Upper lobe of right lung (tissue), 1 donor: Measurements from ENCODE around the gene SLC16A3. TPM values are rescaled to one million over a fixed set of nuclear protein-coding genes. Genes with fewer than 3 reads are reported as not detected.

Source experiments
- ATAC-seq: fragments of 200-7000 bp; cut with Tn5 transposase; one replicate; pipeline ENCODE4 v1.9.1; 2020; ENCODE audit warnings: mild to moderate bottlenecking, moderate library complexity
- DNase-seq: peaks from one replicate; pipeline ENCODE4 v3.0.0-alpha.2; 2020
- H3K27ac ChIP-seq: fragments of 200-600 bp; one replicate; pipeline ENCODE4 v1.8.0; 2022
- H3K27me3 ChIP-seq: fragments of 200-600 bp; one replicate; pipeline ENCODE4 v1.8.0; 2022; ENCODE audit warnings: mild to moderate bottlenecking
- H3K36me3 ChIP-seq: fragments of 200-600 bp; one replicate; pipeline ENCODE4 v1.8.0; 2022
- H3K4me1 ChIP-seq: fragments of 200-600 bp; one replicate; pipeline ENCODE4 v1.8.0; 2022
- H3K4me3 ChIP-seq: fragments of 200-600 bp; one replicate; pipeline ENCODE4 v1.8.0; 2022; ENCODE audit warnings: mild to moderate bottlenecking
- H3K9me3 ChIP-seq: fragments of 200-600 bp; one replicate; pipeline ENCODE4 v1.8.0; 2022
- intact Hi-C: fragments of 100-400 bp; cut with DNase I; formaldehyde crosslinking; loops from one replicate; pipeline ENCODE4 v1.11.0; 2022
- total RNA-seq: library from RNA; stranded (reverse); fragmentation: NEBNext Ultra II Directional; extraction: Animal tissue kit (Norgen Biotek cat#: 25700); gene quantifications from one replicate; pipeline ENCODE4 v1.2.1, GENCODE V29; 2021
- TF ChIP-seq, protein P1 (sequence below): fragments of 200-600 bp; IDR thresholded peaks from one replicate; pipeline ENCODE4 v1.8.0; 2022; ENCODE audit warnings: antibody characterized with exemption
- donor health status: DM: no; HTN: yes; CAD: no; lungs with severe emphysema.

Gene SLC16A3
- total RNA-seq, 1 donor from 2014 or later = 77.5 TPM

DNA sequence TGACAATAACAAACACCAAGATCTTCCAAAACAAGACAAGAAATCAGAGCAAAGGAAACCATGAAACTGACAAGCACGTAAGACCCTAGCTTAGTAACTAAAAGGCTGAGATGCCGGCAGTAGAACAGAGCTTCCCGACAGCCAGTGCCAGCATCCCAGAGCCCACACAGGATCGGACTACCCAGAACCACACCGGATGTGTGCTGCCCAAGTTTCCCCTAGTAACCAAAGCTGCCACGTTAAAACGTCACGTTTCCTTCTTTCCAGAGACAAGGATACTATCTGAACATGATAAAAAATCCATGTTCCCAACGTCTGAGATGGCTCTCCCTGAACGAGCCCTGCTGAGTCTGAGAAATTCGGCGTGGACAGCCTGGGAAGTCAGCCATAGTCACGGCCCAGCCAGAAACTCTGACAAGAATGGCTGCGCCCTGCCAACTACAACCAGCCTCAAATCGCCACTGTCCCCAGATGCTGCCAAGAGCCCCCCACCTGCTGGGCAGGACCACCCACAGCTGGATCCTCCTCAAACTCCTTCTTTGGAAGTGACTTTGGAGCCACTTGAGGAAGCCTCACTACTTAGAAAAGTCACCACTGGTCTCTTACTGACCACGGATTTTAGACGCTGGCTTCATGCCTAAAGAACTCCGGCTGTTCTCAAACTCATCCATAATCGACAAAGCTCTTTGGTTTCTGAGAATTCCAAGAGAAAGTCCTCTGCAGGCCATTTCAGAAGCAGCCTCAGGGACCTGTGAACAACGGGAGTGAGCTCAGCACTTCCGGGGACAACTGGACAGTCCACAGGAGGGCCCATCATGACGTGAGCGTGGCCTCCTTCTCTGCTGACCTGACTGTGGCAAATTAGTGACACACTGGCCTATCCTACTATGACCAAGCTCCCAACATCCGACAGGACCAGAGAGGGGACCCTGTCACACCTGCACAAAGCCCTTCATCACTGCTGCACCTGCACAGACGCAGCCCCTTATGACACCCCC, 32.9 kb upstream of the SLC16A3 start:
- H3K27me3 ChIP-seq = no peaks in the 10 kb centered on the region
- H3K4me1 ChIP-seq = no peaks in the 10 kb centered on the region
- intact Hi-C loops = no loop called here
- H3K27ac ChIP-seq = peak overlapping the region; percentile 36
- H3K4me3 ChIP-seq = no peak overlapping the region
- DNase-seq = no peak
- H3K9me3 ChIP-seq = no peaks in the 10 kb centered on the region
- no peak for ATAC-seq
- peaks cover 32% of the 10 kb centered on the region for H3K36me3 ChIP-seq
- TF ChIP-seq, protein P1, sequence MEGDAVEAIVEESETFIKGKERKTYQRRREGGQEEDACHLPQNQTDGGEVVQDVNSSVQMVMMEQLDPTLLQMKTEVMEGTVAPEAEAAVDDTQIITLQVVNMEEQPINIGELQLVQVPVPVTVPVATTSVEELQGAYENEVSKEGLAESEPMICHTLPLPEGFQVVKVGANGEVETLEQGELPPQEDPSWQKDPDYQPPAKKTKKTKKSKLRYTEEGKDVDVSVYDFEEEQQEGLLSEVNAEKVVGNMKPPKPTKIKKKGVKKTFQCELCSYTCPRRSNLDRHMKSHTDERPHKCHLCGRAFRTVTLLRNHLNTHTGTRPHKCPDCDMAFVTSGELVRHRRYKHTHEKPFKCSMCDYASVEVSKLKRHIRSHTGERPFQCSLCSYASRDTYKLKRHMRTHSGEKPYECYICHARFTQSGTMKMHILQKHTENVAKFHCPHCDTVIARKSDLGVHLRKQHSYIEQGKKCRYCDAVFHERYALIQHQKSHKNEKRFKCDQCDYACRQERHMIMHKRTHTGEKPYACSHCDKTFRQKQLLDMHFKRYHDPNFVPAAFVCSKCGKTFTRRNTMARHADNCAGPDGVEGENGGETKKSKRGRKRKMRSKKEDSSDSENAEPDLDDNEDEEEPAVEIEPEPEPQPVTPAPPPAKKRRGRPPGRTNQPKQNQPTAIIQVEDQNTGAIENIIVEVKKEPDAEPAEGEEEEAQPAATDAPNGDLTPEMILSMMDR = no peak

DNA sequence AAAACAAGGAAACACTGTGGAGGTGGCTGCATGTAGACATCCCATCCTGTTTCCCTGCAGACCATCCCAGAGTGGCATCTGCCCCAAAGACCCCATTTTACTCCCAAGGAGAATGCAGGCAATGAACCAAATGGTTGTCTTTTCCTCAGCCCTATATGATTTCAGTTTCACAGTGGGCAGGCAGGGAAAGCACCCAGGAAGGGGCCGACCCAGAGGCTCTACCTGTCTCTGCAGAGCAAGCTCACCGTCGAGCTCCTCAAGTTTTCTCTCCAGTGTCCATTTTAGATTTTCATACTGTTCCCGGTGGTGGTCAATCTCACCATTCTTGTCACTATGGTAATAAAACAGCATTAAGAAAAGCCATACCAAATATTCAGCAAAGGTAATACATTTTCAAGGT, 30.8 kb upstream of the SLC16A3 start:
- Histone ChIP-seq H3K4me1 (no peaks in the 10 kb centered on the region), H3K4me3 (no peak overlapping the region), H3K36me3 (peaks cover 21% of the 10 kb centered on the region), H3K9me3 (no peaks in the 10 kb centered on the region), H3K27me3 (no peaks in the 10 kb centered on the region), H3K27ac (no peak overlapping the region)
- no peak for ATAC-seq
- DNase-seq = no peak
- TF ChIP-seq, protein P1 = no peak
- intact Hi-C loops = no loop called here

DNA sequence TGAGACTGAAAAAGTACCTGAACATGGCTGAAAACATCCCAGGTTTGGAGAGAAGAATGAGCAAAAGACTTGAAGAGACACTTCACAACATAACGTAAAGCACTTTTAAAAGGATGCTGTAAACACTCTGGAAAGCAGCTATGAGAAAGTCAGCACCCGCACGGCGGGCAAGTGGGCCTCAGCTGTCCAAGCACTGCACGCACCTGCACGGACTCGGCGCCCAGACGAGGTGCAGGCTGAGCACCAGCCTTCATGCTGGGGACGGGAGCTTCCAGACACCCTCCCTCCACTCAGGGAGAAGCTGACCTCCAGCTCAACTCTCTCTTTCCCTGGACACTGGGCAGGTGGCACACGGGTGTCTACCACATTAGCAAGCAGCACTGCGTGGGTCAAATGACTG, 29.3 kb upstream of the SLC16A3 start:
- TF ChIP-seq, protein P1 = no peak
- no peaks in the 10 kb centered on the region for H3K9me3 ChIP-seq
- H3K27ac ChIP-seq = no peak overlapping the region
- no peaks in the 10 kb centered on the region for H3K27me3 ChIP-seq
- DNase-seq (no peak), ATAC-seq (no peak)
- peaks cover 7% of the 10 kb centered on the region for H3K36me3 ChIP-seq
- H3K4me3 ChIP-seq = no peak overlapping the region
- H3K4me1 ChIP-seq = no peaks in the 10 kb centered on the region
- intact Hi-C loops = no loop called here

DNA sequence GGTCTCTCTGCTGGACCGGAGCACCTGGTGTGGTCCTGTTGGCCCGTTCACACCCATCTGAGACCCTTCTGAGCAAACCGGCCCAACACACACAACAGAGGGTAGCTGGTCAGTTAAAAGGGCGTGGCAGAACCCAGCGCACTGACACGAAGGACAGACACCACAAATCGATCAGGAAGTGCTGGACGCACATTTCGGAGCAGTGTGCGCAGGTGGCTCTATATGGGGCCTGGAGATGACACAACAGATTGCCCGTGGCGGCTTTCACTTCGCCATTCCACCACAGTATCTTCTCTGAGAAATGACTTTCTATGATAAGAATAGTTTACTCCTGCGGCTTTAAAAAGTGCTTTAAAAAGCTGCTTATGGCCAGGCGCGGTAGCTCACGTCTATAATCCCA, 28.7 kb upstream of the SLC16A3 start:
- no peak overlapping the region for H3K4me3 ChIP-seq
- intact Hi-C loops = no loop called here
- TF ChIP-seq, protein P1 = no peak

DNA sequence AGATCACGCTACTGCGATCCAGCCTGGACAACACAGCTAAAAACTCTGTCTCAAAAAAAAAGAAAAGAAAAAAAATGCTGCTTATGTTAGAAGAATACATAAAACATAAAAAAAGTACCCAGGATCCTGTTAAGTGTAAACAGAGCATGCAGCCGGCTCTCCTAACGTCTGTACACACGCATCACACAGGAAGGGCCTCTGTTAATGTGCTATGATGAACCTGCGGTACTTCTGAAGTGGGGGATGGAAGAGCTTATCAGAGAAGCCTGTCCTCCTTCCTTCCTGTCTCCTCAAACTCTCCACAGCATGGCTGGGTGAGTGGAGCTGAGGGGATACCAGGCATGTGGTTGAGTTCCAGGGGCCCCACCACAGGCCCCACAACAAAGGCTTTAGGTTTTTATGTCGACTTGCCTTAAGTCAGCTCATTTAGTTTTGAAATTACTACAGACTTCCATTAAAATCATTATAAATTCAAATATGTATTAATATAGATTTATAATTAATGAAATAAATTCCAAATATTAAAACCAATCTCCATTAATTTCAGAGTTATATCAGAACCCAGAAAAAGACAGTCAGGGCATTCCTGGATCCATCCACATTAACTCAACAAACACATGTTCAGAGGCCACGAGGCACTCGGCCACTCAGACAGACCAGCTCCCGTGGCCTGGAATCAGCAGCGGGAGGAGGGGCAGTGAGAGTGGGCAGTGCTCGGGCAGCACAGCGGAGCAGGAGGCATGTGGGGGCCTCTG, 27.9 kb upstream of the SLC16A3 start:
- intact Hi-C loops = no loop called here
- no peak overlapping the region for H3K27ac ChIP-seq
- DNase-seq (no peak), ATAC-seq (peak; percentile 31)
- TF ChIP-seq, protein P1 = no peak
- no peak overlapping the region for H3K4me3 ChIP-seq
- no peaks in the 10 kb centered on the region for H3K27me3 ChIP-seq
- H3K36me3 ChIP-seq = no peaks in the 10 kb centered on the region
- H3K9me3 ChIP-seq = no peaks in the 10 kb centered on the region
- H3K4me1 ChIP-seq = peaks cover under 1% of the 10 kb centered on the region

More for the DNA sequence above, 28.7 kb upstream of the SLC16A3 start:
- Histone ChIP-seq H3K36me3 (peaks cover under 1% of the 10 kb centered on the region), H3K27me3 (no peaks in the 10 kb centered on the region), H3K4me1 (no peaks in the 10 kb centered on the region), H3K9me3 (no peaks in the 10 kb centered on the region), H3K27ac (no peak overlapping the region)
- no peak for ATAC-seq
- no peak for DNase-seq
